Stimulated activated naive B cell treated with anti-CD40 and anti-IgM and Interleukin-4, amounts not matched to agents 10 μg/mL and 1 μg/mL and 100 μg/mL, for 72 hours (primary cell): Measurements from ENCODE around the gene CSNK2B.
"Not testable (repeated sequence)": the region's sequence is repeated elsewhere in the genome, so short reads cannot be mapped to it uniquely, and the experiment has no call there.

Source experiments
- ATAC-seq, 2 donors: fragments of 150-1000 bp; cut with Tn5 transposase; replicated peaks; 2 replicates each; pipeline ENCODE4 v1.10.0; 2021; ENCODE audit warnings: moderate library complexity in 1 of 2
- DNase-seq: peaks from one replicate; pipeline ENCODE4 v3.0.0; 2021
- H3K27ac Mint-ChIP-seq: one replicate; pipeline ENCODE4 v1.8.0; 2022; ENCODE audit warnings: mild to moderate bottlenecking, mixed read lengths
- H3K27me3 Mint-ChIP-seq, 2 donors: one replicate each; pipeline ENCODE4 v1.8.0; 2022; ENCODE audit warnings: mixed read lengths in 2 of 2
- H3K36me3 Mint-ChIP-seq, 2 donors: one replicate each; pipeline ENCODE4 v1.8.0; 2022; ENCODE audit warnings: mixed read lengths in 2 of 2, mild to moderate bottlenecking in 1 of 2
- H3K4me1 Mint-ChIP-seq, 2 donors: one replicate each; pipeline ENCODE4 v1.8.0; 2022; ENCODE audit warnings: mixed read lengths in 2 of 2, mild to moderate bottlenecking in 1 of 2
- H3K4me3 Mint-ChIP-seq, 2 donors: one replicate each; pipeline ENCODE4 v1.8.0; 2022; ENCODE audit warnings: mild to moderate bottlenecking in 2 of 2, mixed read lengths in 2 of 2, moderate library complexity in 1 of 2
- H3K9me3 Mint-ChIP-seq, 2 donors: one replicate each; pipeline ENCODE4 v1.8.0; 2022; ENCODE audit warnings: mixed read lengths in 2 of 2, mild to moderate bottlenecking in 1 of 2

CSNK2B gene

DNA sequence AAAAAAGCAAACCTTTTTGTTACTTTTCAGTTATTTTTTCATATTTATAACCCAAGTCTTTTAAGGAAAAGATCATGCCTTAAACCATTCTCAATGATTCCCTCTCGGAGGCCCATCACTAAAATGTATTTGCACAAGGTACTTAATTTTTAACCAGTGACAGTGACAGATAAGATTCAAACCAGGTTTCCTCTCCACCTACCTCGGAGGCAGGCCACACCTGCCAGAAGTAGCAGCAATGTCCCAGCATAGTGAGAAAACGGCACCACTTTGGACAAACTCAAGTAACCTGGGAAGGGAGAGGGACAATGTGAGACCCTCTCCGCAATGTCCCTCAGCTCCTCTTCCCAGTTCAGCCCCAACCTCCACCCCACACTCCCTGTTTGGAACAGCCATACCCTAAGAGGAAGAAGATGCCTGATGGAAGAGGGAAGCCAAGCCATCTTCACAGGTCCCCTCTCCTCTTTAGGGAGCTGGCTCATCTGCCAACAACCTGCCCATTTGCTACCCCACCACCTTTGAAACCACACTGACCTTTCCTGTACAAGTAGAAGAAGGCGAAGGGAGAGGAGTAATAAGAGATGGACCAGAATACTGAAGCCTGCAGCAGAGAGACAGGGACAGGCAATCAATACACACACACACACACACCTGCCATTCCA lies 35.0 kb downstream of the CSNK2B start:
- no peak for ATAC-seq
- H3K27me3 Mint-ChIP-seq = no peaks in the 10 kb centered on the region
- no peaks in the 10 kb centered on the region for H3K9me3 Mint-ChIP-seq
- peak overlapping the region; percentile 48 for H3K27ac Mint-ChIP-seq
- peaks cover 22 to 25% of the 10 kb centered on the region in 2 donors for H3K4me1 Mint-ChIP-seq
- H3K36me3 Mint-ChIP-seq = peaks cover 9 to 28% of the 10 kb centered on the region in 2 donors
- no peak for DNase-seq
- peak overlapping the region; percentile 4 to 50 for H3K4me3 Mint-ChIP-seq

DNA sequence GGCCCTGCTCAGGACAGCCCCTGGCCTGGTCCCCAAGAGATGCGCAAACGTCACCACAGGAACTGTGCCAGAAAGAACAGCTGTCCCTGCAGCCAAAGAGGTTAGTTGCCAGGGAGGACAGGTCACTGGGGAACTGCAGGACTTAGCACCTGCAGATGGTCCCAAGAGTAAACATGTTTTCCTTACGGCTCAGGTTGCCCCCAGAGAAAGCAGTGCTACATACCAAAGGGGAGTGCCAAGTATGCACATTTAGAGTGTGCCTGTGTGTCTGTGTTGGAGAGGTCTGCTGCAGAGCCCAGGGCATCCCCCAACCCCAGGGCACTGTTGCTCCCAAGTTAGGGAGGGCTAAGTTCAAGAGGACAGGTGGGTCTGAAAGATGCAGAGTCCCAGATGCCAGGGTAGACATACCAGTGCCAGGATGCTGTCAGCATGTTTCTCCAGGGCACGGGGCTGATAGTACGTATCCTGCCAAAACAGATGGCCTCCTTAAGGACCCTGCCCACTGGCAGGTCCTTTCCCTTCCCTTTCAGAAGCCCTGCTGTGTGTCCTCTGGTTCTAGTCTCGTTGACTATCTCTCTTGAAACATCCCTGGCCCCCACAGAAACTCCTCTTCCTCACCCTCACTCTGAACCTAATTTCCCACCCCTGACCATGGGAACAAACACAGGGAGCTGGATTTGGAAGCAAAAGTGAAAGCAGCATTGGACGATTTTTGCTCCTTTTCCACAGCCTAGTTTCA lies 36.0 kb downstream of the CSNK2B start:
- no peaks in the 10 kb centered on the region for H3K9me3 Mint-ChIP-seq
- no peaks in the 10 kb centered on the region for H3K27me3 Mint-ChIP-seq
- peaks cover 9 to 22% of the 10 kb centered on the region in 2 donors for H3K36me3 Mint-ChIP-seq
- ATAC-seq (no peak), DNase-seq (no peak)
- H3K4me3 Mint-ChIP-seq = peak overlapping the region; percentile 96 to 99
- H3K27ac Mint-ChIP-seq = peak overlapping the region; percentile 98
- peaks cover 22 to 25% of the 10 kb centered on the region in 2 donors for H3K4me1 Mint-ChIP-seq

GRCh38 chr6:31702405-31702818 lies 36.5 kb downstream of the CSNK2B start:
- H3K9me3 Mint-ChIP-seq = no peaks in the 10 kb centered on the region
- no peaks in the 10 kb centered on the region for H3K27me3 Mint-ChIP-seq
- DNase-seq (no peak), ATAC-seq (peak; percentile 17 to 29)
- peak overlapping the region; percentile 96 to 99 for H3K4me3 Mint-ChIP-seq
- H3K36me3 Mint-ChIP-seq = peaks cover 7 to 18% of the 10 kb centered on the region in 2 donors
- H3K27ac Mint-ChIP-seq = peak overlapping the region; percentile 98
- H3K4me1 Mint-ChIP-seq = peaks cover 20 to 25% of the 10 kb centered on the region in 2 donors

DNA sequence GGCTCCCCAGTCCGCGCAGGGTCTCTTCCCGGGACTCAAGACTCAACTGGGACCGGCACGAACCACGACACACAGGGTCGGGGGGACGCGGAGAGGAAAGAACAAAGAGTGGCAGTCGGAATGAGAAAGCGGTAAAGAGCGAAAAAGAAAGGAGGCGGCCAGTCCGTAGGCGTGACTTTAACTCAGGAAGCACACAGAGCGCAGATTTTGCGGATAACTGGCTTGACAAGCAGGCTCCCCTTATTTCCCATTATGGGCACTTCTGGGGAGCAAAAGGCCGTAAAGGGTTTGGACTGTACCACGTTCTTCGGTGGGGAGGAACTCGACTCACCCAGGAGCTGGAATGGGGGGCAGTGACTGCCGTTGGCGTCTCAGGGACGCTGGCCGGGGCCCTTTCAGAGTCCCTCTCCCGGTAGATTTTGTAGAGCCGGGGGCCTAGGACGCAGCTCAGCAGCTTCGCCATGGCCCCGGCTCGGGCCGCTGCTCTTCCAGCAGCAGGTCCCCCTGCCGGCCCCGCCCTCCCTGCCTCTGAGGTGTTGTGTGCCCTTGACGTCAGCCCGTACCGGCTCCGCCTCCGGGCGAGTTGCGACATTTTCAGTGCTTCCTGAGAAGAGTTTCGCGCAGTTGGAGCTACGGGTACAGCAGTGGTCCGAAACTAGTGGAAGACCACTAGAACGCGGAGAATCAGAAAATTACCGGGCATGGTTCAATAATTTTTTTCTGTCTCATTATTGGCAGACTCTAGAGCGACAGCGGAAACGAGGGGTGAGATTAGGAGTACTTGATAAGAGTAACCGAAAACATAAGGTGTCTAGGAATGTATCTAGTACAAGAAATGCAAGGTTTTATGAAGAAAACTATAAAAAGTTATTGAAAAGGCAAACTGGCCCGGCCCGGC lies 37.2 kb downstream of the CSNK2B start, which contains the start of gene ABHD16A:
Gene ABHD16A (minus strand): TSS at position 506 of the 898 bp plus-strand sequence. CDS start 43 bp downstream, at position 463.
- no peaks in the 10 kb centered on the region for H3K27me3 Mint-ChIP-seq
- ATAC-seq = peak; percentile 97 to 98
- H3K36me3 Mint-ChIP-seq = peaks cover 4 to 13% of the 10 kb centered on the region in 2 donors
- DNase-seq = peak; percentile 97
- H3K4me3 Mint-ChIP-seq = peak within 1 kb of the TSS; percentile 96 to 99
- H3K9me3 Mint-ChIP-seq = no peaks in the 10 kb centered on the region
- H3K4me1 Mint-ChIP-seq = peaks cover 16 to 25% of the 10 kb centered on the region in 2 donors
- peak within 1 kb of the TSS; percentile 98 for H3K27ac Mint-ChIP-seq

GRCh38 chr6:31705931-31706330 lies 40.1 kb downstream of the CSNK2B start:
- ATAC-seq = no peak
- no peak overlapping the region for H3K27ac Mint-ChIP-seq
- peaks cover 18 to 30% of the 10 kb centered on the region in 2 donors for H3K4me1 Mint-ChIP-seq
- peaks cover 4 to 11% of the 10 kb centered on the region in 2 donors for H3K36me3 Mint-ChIP-seq
- no peak for DNase-seq
- no peaks in the 10 kb centered on the region for H3K27me3 Mint-ChIP-seq
- H3K9me3 Mint-ChIP-seq = no peaks in the 10 kb centered on the region
- no peak overlapping the region for H3K4me3 Mint-ChIP-seq

- ATAC-seq (no peak), DNase-seq (no peak)
- Mint-ChIP-seq H3K27ac (peak within 1 kb of the TSS; percentile 47), H3K4me1 (peaks cover 15 to 28% of the 10 kb centered on the region in 2 donors), H3K4me3 (no peak within 1 kb of the TSS), H3K9me3 (no peaks in the 10 kb centered on the region), H3K36me3 (peaks cover 4 to 7% of the 10 kb centered on the region in 2 donors), H3K27me3 (no peaks in the 10 kb centered on the region)
These were observed 40.7 kb downstream of the CSNK2B start, which contains the start of gene LY6G6F for GRCh38 chr6:31706599-31706998. LY6G6F (plus strand) TSS chr6:31706866; CDS start chr6:31706907, 41 bp downstream.

DNA sequence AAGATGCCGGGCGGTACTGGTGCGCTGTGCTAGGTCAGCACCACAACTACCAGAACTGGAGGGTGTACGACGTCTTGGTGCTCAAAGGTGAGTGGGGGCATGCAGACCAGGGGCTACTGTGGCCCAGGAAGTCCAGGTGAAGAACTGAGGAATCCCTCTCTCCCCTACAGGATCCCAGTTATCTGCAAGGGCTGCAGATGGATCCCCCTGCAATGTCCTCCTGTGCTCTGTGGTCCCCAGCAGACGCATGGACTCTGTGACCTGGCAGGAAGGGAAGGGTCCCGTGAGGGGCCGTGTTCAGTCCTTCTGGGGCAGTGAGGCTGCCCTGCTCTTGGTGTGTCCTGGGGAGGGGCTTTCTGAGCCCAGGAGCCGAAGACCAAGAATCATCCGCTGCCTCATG lies 41.8 kb downstream of the CSNK2B start:
- DNase-seq (no peak), ATAC-seq (no peak)
- H3K4me3 Mint-ChIP-seq = no peak overlapping the region
- H3K9me3 Mint-ChIP-seq = no peaks in the 10 kb centered on the region
- peaks cover 11 to 25% of the 10 kb centered on the region in 2 donors for H3K4me1 Mint-ChIP-seq
- no peak overlapping the region for H3K27ac Mint-ChIP-seq
- no peaks in the 10 kb centered on the region for H3K27me3 Mint-ChIP-seq
- H3K36me3 Mint-ChIP-seq = peaks cover under 1% of the 10 kb centered on the region in 2 donors

DNA sequence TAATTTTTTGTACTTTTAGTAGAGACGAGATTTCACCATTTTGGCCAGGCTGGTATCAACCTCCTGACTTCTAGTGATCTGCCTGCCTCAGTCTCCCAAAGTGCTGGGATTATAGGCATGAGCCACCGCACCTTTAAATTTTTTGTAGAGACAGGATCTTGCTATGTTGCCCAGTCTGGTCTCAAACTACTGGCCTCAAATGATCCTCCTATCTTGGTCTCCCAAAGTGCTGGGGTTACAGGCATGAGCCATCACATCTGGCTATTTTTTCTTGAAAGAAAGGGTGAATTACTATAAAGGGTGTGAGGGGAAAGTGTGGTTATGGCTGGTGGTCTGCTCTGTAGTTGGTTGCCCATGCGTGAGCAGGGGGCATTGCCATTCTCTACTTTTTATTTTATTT lies 42.3 kb downstream of the CSNK2B start:
- Mint-ChIP-seq H3K4me3 (no peak overlapping the region), H3K36me3 (no peaks in the 10 kb centered on the region), H3K27me3 (no peaks in the 10 kb centered on the region), H3K4me1 (peaks cover 11 to 24% of the 10 kb centered on the region in 2 donors), H3K9me3 (no peaks in the 10 kb centered on the region), H3K27ac (no peak overlapping the region)
- ATAC-seq (no peak), DNase-seq (no peak)

GRCh38 chr6:31709157-31709556 lies 43.3 kb downstream of the CSNK2B start:
- not testable (repeated sequence) for DNase-seq

GRCh38 chr6:31710523-31711219 lies 44.8 kb downstream of the CSNK2B start:
- H3K27me3 Mint-ChIP-seq = no peaks in the 10 kb centered on the region
- no peaks in the 10 kb centered on the region for H3K36me3 Mint-ChIP-seq
- no peak overlapping the region for H3K4me3 Mint-ChIP-seq
- H3K27ac Mint-ChIP-seq = no peak overlapping the region
- H3K9me3 Mint-ChIP-seq = no peaks in the 10 kb centered on the region
- H3K4me1 Mint-ChIP-seq = peaks cover 9 to 19% of the 10 kb centered on the region in 2 donors
- ATAC-seq (no peak), DNase-seq (no peak)

More at GRCh38 chr6:31709157-31709556, 43.3 kb downstream of the CSNK2B start:
- H3K4me3 Mint-ChIP-seq, H3K27me3 Mint-ChIP-seq, H3K27ac Mint-ChIP-seq, H3K9me3 Mint-ChIP-seq, H3K36me3 Mint-ChIP-seq, ATAC-seq: not testable (repeated sequence)
- H3K4me1 Mint-ChIP-seq = peaks cover 9 to 19% of the 10 kb centered on the region in 2 donors

- DNase-seq = no peak
- Mint-ChIP-seq H3K9me3 (no peaks in the 10 kb centered on the region), H3K4me3 (no peak overlapping the region), H3K27me3 (no peaks in the 10 kb centered on the region), H3K4me1 (peaks cover 9 to 19% of the 10 kb centered on the region in 2 donors), H3K36me3 (no peaks in the 10 kb centered on the region), H3K27ac (no peak overlapping the region)
- ATAC-seq = no peak
These were observed 45.4 kb downstream of the CSNK2B start for GRCh38 chr6:31711233-31711632.

GRCh38 chr6:31712296-31712695 lies 46.4 kb downstream of the CSNK2B start:
- no peak overlapping the region for H3K4me3 Mint-ChIP-seq
- H3K4me1 Mint-ChIP-seq = peaks cover 9 to 19% of the 10 kb centered on the region in 2 donors
- H3K27me3 Mint-ChIP-seq = no peaks in the 10 kb centered on the region
- no peaks in the 10 kb centered on the region for H3K9me3 Mint-ChIP-seq
- H3K27ac Mint-ChIP-seq = no peak overlapping the region
- no peaks in the 10 kb centered on the region for H3K36me3 Mint-ChIP-seq
- no peak for DNase-seq
- ATAC-seq = peak; percentile 73 to 76

DNA sequence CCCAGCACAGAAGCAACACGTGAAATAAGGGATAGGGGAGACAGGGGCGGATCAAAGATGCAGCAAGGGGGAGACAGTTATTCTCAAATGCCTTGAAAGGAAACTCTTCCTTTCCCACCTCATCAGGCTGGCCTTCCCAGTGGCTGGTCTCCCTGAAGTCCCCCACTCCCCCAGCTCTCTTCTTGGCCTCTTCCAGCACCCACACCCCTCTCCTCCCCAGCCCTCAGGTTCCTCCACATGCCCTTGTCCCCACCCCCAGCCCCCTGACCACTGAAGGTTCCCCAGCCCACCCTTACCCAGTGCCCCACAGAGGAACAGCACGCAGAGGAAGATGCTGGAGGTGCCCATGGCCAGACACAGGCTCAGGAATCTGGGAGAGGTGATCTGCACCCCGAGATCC lies 47.6 kb downstream of the CSNK2B start:
- no peak overlapping the region for H3K4me3 Mint-ChIP-seq
- H3K36me3 Mint-ChIP-seq = no peaks in the 10 kb centered on the region
- ATAC-seq = no peak
- H3K9me3 Mint-ChIP-seq = no peaks in the 10 kb centered on the region
- H3K27me3 Mint-ChIP-seq = no peaks in the 10 kb centered on the region
- H3K27ac Mint-ChIP-seq = no peak overlapping the region
- H3K4me1 Mint-ChIP-seq = peaks cover 9 to 19% of the 10 kb centered on the region in 2 donors
- no peak for DNase-seq
